ENCODE results near the gene PHACTR3. TPM values are rescaled to one million over a fixed set of nuclear protein-coding genes. Genes with fewer than 3 reads are reported as not detected.
A peak's percentile ranks its signal among the peaks of the same experiment; 100 is the strongest.

PHACTR3 gene
- total RNA-seq, 1 donor = not detected

GRCh38 chr20:59824711-59825562 lies 220.6 kb downstream of the PHACTR3 start:
- Histone ChIP-seq H3K4me1 (ENCODE audit: insufficient read depth, low read length) (no peaks in the 10 kb centered on the region), H3K4me3 (ENCODE audit: insufficient read depth, low read length) (no peak overlapping the region), H4K20me1 (ENCODE audit: insufficient read depth, low read length) (no peaks in the 10 kb centered on the region), H2AFZ (ENCODE audit: low read length) (no peak overlapping the region), H3K36me3 (ENCODE audit: insufficient read depth, low read length) (no peaks in the 10 kb centered on the region), H3K79me2 (ENCODE audit: insufficient read depth, low read length) (no peaks in the 10 kb centered on the region), H3K4me2 (ENCODE audit: insufficient read depth, low read length) (no peak overlapping the region), H3K9me3 (ENCODE audit: low read depth, low read length) (no peaks in the 10 kb centered on the region), H3K27me3 (ENCODE audit: insufficient read depth, low read length) (no peaks in the 10 kb centered on the region), H3K27ac (ENCODE audit: low read depth, low read length) (no peak overlapping the region)
- TF ChIP-seq, protein P1, sequence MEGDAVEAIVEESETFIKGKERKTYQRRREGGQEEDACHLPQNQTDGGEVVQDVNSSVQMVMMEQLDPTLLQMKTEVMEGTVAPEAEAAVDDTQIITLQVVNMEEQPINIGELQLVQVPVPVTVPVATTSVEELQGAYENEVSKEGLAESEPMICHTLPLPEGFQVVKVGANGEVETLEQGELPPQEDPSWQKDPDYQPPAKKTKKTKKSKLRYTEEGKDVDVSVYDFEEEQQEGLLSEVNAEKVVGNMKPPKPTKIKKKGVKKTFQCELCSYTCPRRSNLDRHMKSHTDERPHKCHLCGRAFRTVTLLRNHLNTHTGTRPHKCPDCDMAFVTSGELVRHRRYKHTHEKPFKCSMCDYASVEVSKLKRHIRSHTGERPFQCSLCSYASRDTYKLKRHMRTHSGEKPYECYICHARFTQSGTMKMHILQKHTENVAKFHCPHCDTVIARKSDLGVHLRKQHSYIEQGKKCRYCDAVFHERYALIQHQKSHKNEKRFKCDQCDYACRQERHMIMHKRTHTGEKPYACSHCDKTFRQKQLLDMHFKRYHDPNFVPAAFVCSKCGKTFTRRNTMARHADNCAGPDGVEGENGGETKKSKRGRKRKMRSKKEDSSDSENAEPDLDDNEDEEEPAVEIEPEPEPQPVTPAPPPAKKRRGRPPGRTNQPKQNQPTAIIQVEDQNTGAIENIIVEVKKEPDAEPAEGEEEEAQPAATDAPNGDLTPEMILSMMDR (IDR thresholded peaks at IDR 0.05; ENCODE audit: extremely low read depth, low read depth, low read length) = no peak
- peak; percentile 71 for DNase-seq (ENCODE audit: insufficient read length, low spot score, missing footprints)

GRCh38 chr20:59825563-59825920 lies 221.2 kb downstream of the PHACTR3 start:
- Histone ChIP-seq H3K9me3 (ENCODE audit: low read depth, low read length) (no peaks in the 10 kb centered on the region), H3K27me3 (ENCODE audit: insufficient read depth, low read length) (no peaks in the 10 kb centered on the region), H2AFZ (ENCODE audit: low read length) (no peak overlapping the region), H3K79me2 (ENCODE audit: insufficient read depth, low read length) (no peaks in the 10 kb centered on the region), H3K4me1 (ENCODE audit: insufficient read depth, low read length) (no peaks in the 10 kb centered on the region), H3K4me3 (ENCODE audit: insufficient read depth, low read length) (no peak overlapping the region), H3K4me2 (ENCODE audit: insufficient read depth, low read length) (no peak overlapping the region), H4K20me1 (ENCODE audit: insufficient read depth, low read length) (no peaks in the 10 kb centered on the region), H3K36me3 (ENCODE audit: insufficient read depth, low read length) (no peaks in the 10 kb centered on the region), H3K27ac (ENCODE audit: low read depth, low read length) (no peak overlapping the region)
- TF ChIP-seq, protein P1 (IDR thresholded peaks at IDR 0.05; ENCODE audit: extremely low read depth, low read depth, low read length) = no peak
- DNase-seq (ENCODE audit: insufficient read length, low spot score, missing footprints) = no peak

DNA sequence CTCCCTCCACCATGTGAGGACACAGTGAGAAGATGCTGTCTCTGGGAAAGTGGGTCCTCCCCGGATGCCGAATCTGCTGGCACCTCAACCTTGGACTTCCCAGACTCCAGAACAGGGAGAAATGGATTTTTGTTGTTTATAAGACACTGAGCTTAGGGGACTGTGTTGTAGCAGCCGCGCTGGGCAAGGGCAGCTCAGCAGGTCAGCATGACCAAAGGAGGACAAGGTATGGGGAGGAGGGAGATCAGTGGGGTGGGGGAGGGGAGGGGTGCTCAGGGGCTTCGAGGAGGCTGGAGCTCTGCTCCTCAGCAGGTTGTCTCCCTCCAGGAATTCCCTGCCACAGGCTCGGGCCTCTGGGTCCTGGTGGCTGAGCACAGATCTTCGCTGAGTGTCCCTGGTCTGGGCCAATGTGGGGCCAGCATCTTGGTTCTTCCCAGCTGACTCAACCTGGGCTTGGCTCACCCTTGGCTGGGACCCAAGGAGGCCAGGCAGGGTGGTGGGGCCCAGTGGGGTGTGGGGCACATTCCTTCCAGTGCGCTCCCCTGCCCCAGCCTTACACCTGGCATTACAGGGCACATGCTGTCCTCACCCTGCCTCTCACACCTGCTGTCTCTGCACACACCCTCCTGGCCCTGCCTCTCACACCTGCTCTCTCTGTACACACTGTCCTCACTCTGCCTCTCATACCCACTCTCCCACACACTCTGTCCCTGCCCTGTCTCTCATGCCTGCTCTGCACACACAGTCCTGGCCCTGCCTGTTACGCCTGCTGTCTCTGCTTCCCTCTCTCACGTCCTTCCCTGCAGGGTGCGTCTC lies 221.8 kb downstream of the PHACTR3 start:
- TF ChIP-seq, protein P1 (IDR thresholded peaks at IDR 0.05; ENCODE audit: extremely low read depth, low read depth, low read length) = no peak
- Histone ChIP-seq H3K9me3 (ENCODE audit: low read depth, low read length) (no peaks in the 10 kb centered on the region), H3K79me2 (ENCODE audit: insufficient read depth, low read length) (no peaks in the 10 kb centered on the region), H4K20me1 (ENCODE audit: insufficient read depth, low read length) (no peaks in the 10 kb centered on the region), H3K27me3 (ENCODE audit: insufficient read depth, low read length) (no peaks in the 10 kb centered on the region), H2AFZ (ENCODE audit: low read length) (no peak overlapping the region), H3K4me3 (ENCODE audit: insufficient read depth, low read length) (no peak overlapping the region), H3K27ac (ENCODE audit: low read depth, low read length) (no peak overlapping the region), H3K4me2 (ENCODE audit: insufficient read depth, low read length) (no peak overlapping the region), H3K4me1 (ENCODE audit: insufficient read depth, low read length) (no peaks in the 10 kb centered on the region), H3K36me3 (ENCODE audit: insufficient read depth, low read length) (no peaks in the 10 kb centered on the region)
- DNase-seq (ENCODE audit: insufficient read length, low spot score, missing footprints) = peak; percentile 86

All from osteoblast (primary cell).